ENCODE measurements around the gene CLCA1.

DNA sequence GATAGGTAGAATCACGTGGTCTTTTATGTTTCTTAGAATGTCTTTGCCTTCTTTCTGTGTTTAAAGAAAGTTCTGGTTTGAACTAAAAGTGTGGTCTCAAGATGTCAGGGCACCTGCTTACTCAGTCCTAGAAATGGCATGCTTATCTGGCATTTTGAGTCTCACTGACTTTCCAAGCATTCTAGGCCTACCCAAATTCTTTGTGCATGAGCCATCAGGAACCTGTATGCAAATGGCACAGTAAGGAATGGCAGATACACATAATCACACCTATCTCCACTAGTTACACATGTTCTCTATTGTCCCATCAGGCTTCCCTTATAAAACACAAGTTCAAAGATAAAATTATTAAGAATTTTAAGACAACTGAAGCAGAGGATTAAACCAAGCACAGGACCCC is 48.6 kb downstream of the CLCA1 start:
- TF ChIP-seq, protein P1, sequence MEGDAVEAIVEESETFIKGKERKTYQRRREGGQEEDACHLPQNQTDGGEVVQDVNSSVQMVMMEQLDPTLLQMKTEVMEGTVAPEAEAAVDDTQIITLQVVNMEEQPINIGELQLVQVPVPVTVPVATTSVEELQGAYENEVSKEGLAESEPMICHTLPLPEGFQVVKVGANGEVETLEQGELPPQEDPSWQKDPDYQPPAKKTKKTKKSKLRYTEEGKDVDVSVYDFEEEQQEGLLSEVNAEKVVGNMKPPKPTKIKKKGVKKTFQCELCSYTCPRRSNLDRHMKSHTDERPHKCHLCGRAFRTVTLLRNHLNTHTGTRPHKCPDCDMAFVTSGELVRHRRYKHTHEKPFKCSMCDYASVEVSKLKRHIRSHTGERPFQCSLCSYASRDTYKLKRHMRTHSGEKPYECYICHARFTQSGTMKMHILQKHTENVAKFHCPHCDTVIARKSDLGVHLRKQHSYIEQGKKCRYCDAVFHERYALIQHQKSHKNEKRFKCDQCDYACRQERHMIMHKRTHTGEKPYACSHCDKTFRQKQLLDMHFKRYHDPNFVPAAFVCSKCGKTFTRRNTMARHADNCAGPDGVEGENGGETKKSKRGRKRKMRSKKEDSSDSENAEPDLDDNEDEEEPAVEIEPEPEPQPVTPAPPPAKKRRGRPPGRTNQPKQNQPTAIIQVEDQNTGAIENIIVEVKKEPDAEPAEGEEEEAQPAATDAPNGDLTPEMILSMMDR (IDR thresholded peaks at IDR 0.05) = no peak
- TF ChIP-seq POLR2A (IDR thresholded peaks at IDR 0.05) = no peak
- TF ChIP-seq POLR2AphosphoS5 (IDR thresholded peaks at IDR 0.05; ENCODE audit: insufficient read depth in 1 of 2, low read depth in 1 of 2) = no peak

Data from vagina (tissue), 2 donors.